Measurements from ENCODE around the gene MCF2L2. TPM values are rescaled to one million over a fixed set of nuclear protein-coding genes. Genes with fewer than 3 reads are reported as not detected.
"Not testable (repeated sequence)": the region's sequence is repeated elsewhere in the genome, so short reads cannot be mapped to it uniquely, and the experiment has no call there.

Gene MCF2L2
- total RNA-seq, 2 donors from 2014 or later, result 7.6 to 11.5 TPM

- DNase-seq (peak; percentile 52 to 60), ATAC-seq (replicated peaks in 1 of 2) (peak; percentile 70 to 75)
- H3K27me3 Mint-ChIP-seq (ENCODE audit: low read depth), result no peaks in the 10 kb centered on the region
- H3K4me3 Mint-ChIP-seq, result peak overlapping the region; percentile 85 to 92
- H3K4me1 Mint-ChIP-seq (ENCODE audit: low read depth), result peaks cover 29% of the 10 kb centered on the region
- H3K27ac Mint-ChIP-seq, result peak overlapping the region; percentile 73
- H3K36me3 Mint-ChIP-seq (ENCODE audit: insufficient read depth in 2 of 2), result peaks cover 7 to 14% of the 10 kb centered on the region in 2 donors
- no peaks in the 10 kb centered on the region for H3K9me3 Mint-ChIP-seq
These were observed 174.6 kb downstream of the MCF2L2 start for GRCh38 chr3:183253528-183254486.

GRCh38 chr3:183252973-183253527 is 175.4 kb downstream of the MCF2L2 start, which contains the start of gene B3GNT5:
Gene B3GNT5 (plus strand): TSS chr3:183253253. CDS start chr3:183269799, 16,546 bp downstream.
- peaks cover 23% of the 10 kb centered on the region for H3K4me1 Mint-ChIP-seq (ENCODE audit: low read depth)
- DNase-seq, result peak; percentile 50 to 52
- peak within 1 kb of the TSS; percentile 73 for H3K27ac Mint-ChIP-seq
- H3K4me3 Mint-ChIP-seq, result peak within 1 kb of the TSS; percentile 85 to 92
- no peaks in the 10 kb centered on the region for H3K9me3 Mint-ChIP-seq
- H3K27me3 Mint-ChIP-seq (ENCODE audit: low read depth), result no peaks in the 10 kb centered on the region
- H3K36me3 Mint-ChIP-seq (ENCODE audit: insufficient read depth in 2 of 2), result peaks cover 7 to 10% of the 10 kb centered on the region in 2 donors
- peak; percentile 43 to 54 for ATAC-seq (replicated peaks in 1 of 2)

- peak overlapping the region; percentile 55 for H3K27ac Mint-ChIP-seq
- peaks cover 5 to 7% of the 10 kb centered on the region in 2 donors for H3K36me3 Mint-ChIP-seq (ENCODE audit: insufficient read depth in 2 of 2)
These were observed 176.2 kb downstream of the MCF2L2 start for GRCh38 chr3:183252118-183252782.

GRCh38 chr3:183249006-183249718 is 179.3 kb downstream of the MCF2L2 start:
- peaks cover 12% of the 10 kb centered on the region for H3K4me1 Mint-ChIP-seq (ENCODE audit: low read depth)
- H3K9me3 Mint-ChIP-seq, result no peaks in the 10 kb centered on the region
- ATAC-seq (replicated peaks in 1 of 2) (no peak), DNase-seq (no peak)
- H3K27ac Mint-ChIP-seq, result no peak overlapping the region
- H3K4me3 Mint-ChIP-seq, result no peak overlapping the region
- H3K36me3 Mint-ChIP-seq (ENCODE audit: insufficient read depth in 2 of 2), result peaks cover 2 to 4% of the 10 kb centered on the region in 2 donors
- no peaks in the 10 kb centered on the region for H3K27me3 Mint-ChIP-seq (ENCODE audit: low read depth)

More at GRCh38 chr3:183252118-183252782, 176.2 kb downstream of the MCF2L2 start:
- Mint-ChIP-seq H3K4me3 (peak overlapping the region; percentile 73 to 80), H3K9me3 (no peaks in the 10 kb centered on the region), H3K4me1 (ENCODE audit: low read depth) (peaks cover 16% of the 10 kb centered on the region), H3K27me3 (ENCODE audit: low read depth) (no peaks in the 10 kb centered on the region)
- DNase-seq (no peak), ATAC-seq (replicated peaks in 1 of 2) (no peak)

- Mint-ChIP-seq H3K4me1 (ENCODE audit: low read depth) (peaks cover 12% of the 10 kb centered on the region), H3K36me3 (ENCODE audit: insufficient read depth in 2 of 2) (peaks cover 5 to 15% of the 10 kb centered on the region in 2 donors), H3K27me3 (ENCODE audit: low read depth) (no peaks in the 10 kb centered on the region), H3K9me3 (peaks cover 3 to 6% of the 10 kb centered on the region in 2 donors), H3K27ac (no peak overlapping the region), H3K4me3 (no peak overlapping the region)
- ATAC-seq (replicated peaks in 1 of 2), result no peak
- no peak for DNase-seq
These were observed 181.3 kb downstream of the MCF2L2 start for GRCh38 chr3:183247011-183247589.

- H3K27ac Mint-ChIP-seq, result no peak overlapping the region
- ATAC-seq (replicated peaks in 1 of 2), result no peak
- no peak overlapping the region for H3K4me3 Mint-ChIP-seq
- peaks cover 14 to 25% of the 10 kb centered on the region in 2 donors for H3K36me3 Mint-ChIP-seq (ENCODE audit: insufficient read depth in 2 of 2)
- peaks cover 12% of the 10 kb centered on the region for H3K4me1 Mint-ChIP-seq (ENCODE audit: low read depth)
- H3K9me3 Mint-ChIP-seq, result peaks cover 9 to 13% of the 10 kb centered on the region in 2 donors
- peaks cover 7% of the 10 kb centered on the region for H3K27me3 Mint-ChIP-seq (ENCODE audit: low read depth)
- DNase-seq, result no peak
These were observed 183.4 kb downstream of the MCF2L2 start for GRCh38 chr3:183244981-183245476.

GRCh38 chr3:183244219-183244618 is 184.2 kb downstream of the MCF2L2 start:
- Mint-ChIP-seq H3K4me1 (ENCODE audit: low read depth) (peaks cover 17% of the 10 kb centered on the region), H3K36me3 (ENCODE audit: insufficient read depth in 2 of 2) (peaks cover 14 to 25% of the 10 kb centered on the region in 2 donors), H3K9me3 (peaks cover 9 to 13% of the 10 kb centered on the region in 2 donors), H3K4me3 (no peak overlapping the region), H3K27ac (no peak overlapping the region), H3K27me3 (ENCODE audit: low read depth) (peaks cover 13% of the 10 kb centered on the region)
- ATAC-seq (replicated peaks in 1 of 2) (no peak), DNase-seq (no peak)

- DNase-seq (no peak), ATAC-seq (replicated peaks in 1 of 2) (no peak)
- Mint-ChIP-seq H3K27ac (no peak overlapping the region), H3K9me3 (peaks cover 9 to 13% of the 10 kb centered on the region in 2 donors), H3K4me1 (ENCODE audit: low read depth) (peaks cover 17% of the 10 kb centered on the region), H3K36me3 (ENCODE audit: insufficient read depth in 2 of 2) (peaks cover 14 to 25% of the 10 kb centered on the region in 2 donors), H3K4me3 (no peak overlapping the region), H3K27me3 (ENCODE audit: low read depth) (peaks cover 13% of the 10 kb centered on the region)
These were observed 186.0 kb downstream of the MCF2L2 start for GRCh38 chr3:183242431-183242830.

- Mint-ChIP-seq H3K4me3 (no peak overlapping the region), H3K9me3 (peaks cover 9 to 13% of the 10 kb centered on the region in 2 donors), H3K27me3 (ENCODE audit: low read depth) (peaks cover 13% of the 10 kb centered on the region), H3K4me1 (ENCODE audit: low read depth) (peaks cover 5% of the 10 kb centered on the region), H3K27ac (no peak overlapping the region), H3K36me3 (ENCODE audit: insufficient read depth in 2 of 2) (peaks cover 14 to 23% of the 10 kb centered on the region in 2 donors)
- ATAC-seq (replicated peaks in 1 of 2) (no peak), DNase-seq (no peak)
These were observed 189.4 kb downstream of the MCF2L2 start for GRCh38 chr3:183239046-183239445.

GRCh38 chr3:183233966-183234365 is 194.5 kb downstream of the MCF2L2 start:
- Mint-ChIP-seq H3K9me3 (no peaks in the 10 kb centered on the region), H3K4me1 (ENCODE audit: low read depth) (no peaks in the 10 kb centered on the region), H3K4me3 (no peak overlapping the region), H3K27me3 (ENCODE audit: low read depth) (no peaks in the 10 kb centered on the region), H3K36me3 (ENCODE audit: insufficient read depth in 2 of 2) (no peaks in the 10 kb centered on the region), H3K27ac (no peak overlapping the region)
- no peak for DNase-seq
- ATAC-seq (replicated peaks in 1 of 2), result no peak

GRCh38 chr3:183230826-183231225 is 197.6 kb downstream of the MCF2L2 start:
- peaks cover 0 to 3% of the 10 kb centered on the region in 2 donors for H3K9me3 Mint-ChIP-seq
- peaks cover 12% of the 10 kb centered on the region for H3K4me1 Mint-ChIP-seq (ENCODE audit: low read depth)

GRCh38 chr3:183230251-183230650 is 198.2 kb downstream of the MCF2L2 start:
- ATAC-seq (replicated peaks in 1 of 2); H3K4me3 Mint-ChIP-seq; H3K9me3 Mint-ChIP-seq; DNase-seq; H3K27me3 Mint-ChIP-seq (ENCODE audit: low read depth); H3K36me3 Mint-ChIP-seq (ENCODE audit: insufficient read depth in 2 of 2); H3K27ac Mint-ChIP-seq: not testable (repeated sequence)
- H3K4me1 Mint-ChIP-seq (ENCODE audit: low read depth), result peaks cover 13% of the 10 kb centered on the region

More at GRCh38 chr3:183230826-183231225, 197.6 kb downstream of the MCF2L2 start:
- DNase-seq, result no peak
- Mint-ChIP-seq H3K27me3 (ENCODE audit: low read depth) (no peaks in the 10 kb centered on the region), H3K36me3 (ENCODE audit: insufficient read depth in 2 of 2) (peaks cover 0 to 2% of the 10 kb centered on the region in 2 donors), H3K4me3 (no peak overlapping the region), H3K27ac (no peak overlapping the region)
- ATAC-seq (replicated peaks in 1 of 2), result no peak
